Spleen (tissue), 11 donors: ENCODE data around the gene ALDH1A3. TPM values are rescaled to one million over a fixed set of nuclear protein-coding genes. Genes with fewer than 3 reads are reported as not detected.
A peak's percentile ranks its signal among the peaks of the same experiment; 100 is the strongest.

Source experiments
- DNase-seq: peaks from one replicate; pipeline ENCODE4 v3.0.0-alpha.2; 2020
- H3K27ac ChIP-seq, 8 donors: fragments of 200-600 bp; sonication (generic) in 7 of 8; 1 replicate in 4 of 8; 2 replicates in 4 of 8; pipeline versions ENCODE4 v1.5.0 to v1.8.0; 2016 to 2021; ENCODE audit warnings: inconsistent platforms in 4 of 8, mild to moderate bottlenecking in 4 of 8, moderate library complexity in 1 of 8
- H3K27me3 ChIP-seq, 7 donors: fragments of 200-600 bp; sonication (generic) in 6 of 7; replicated peaks in 1 of 7; 1 replicate in 4 of 7; 2 replicates in 3 of 7; pipeline versions ENCODE4 v1.5.0 to v1.8.0; 2016 to 2021; ENCODE audit warnings: inconsistent platforms in 3 of 7, mild to moderate bottlenecking in 1 of 7
- H3K36me3 ChIP-seq, 6 donors: fragments of 200-600 bp; sonication (generic) in 5 of 6; 1 replicate in 4 of 6; 2 replicates in 2 of 6; pipeline versions ENCODE4 v1.5.0 to v1.8.0; 2016 to 2021; ENCODE audit warnings: inconsistent platforms in 2 of 6
- H3K4me1 ChIP-seq, 6 donors: fragments of 200-600 bp; sonication (generic) in 5 of 6; 1 replicate in 3 of 6; 2 replicates in 3 of 6; pipeline versions ENCODE4 v1.5.0 to v1.8.0; 2016 to 2021; ENCODE audit warnings: inconsistent platforms in 3 of 6
- H3K4me3 ChIP-seq, 8 donors: fragments of 200-600 bp; sonication (generic) in 7 of 8; 1 replicate in 4 of 8; 2 replicates in 4 of 8; pipeline versions ENCODE4 v1.5.0 to v1.8.0; 2016 to 2021; ENCODE audit warnings: inconsistent platforms in 4 of 8, mild to moderate bottlenecking in 4 of 8, moderate library complexity in 2 of 8
- H3K9me3 ChIP-seq, 8 donors: fragments of 200-600 bp; sonication (generic) in 7 of 8; 1 replicate in 4 of 8; 2 replicates in 4 of 8; pipeline versions ENCODE4 v1.5.0 to v1.8.0; 2016 to 2021; ENCODE audit warnings: inconsistent platforms in 4 of 8
- POLR2A ChIP-seq, 3 donors: fragments of 450-650 bp; IDR thresholded peaks; one replicate each; pipeline ENCODE4 v1.5.1; 2017; ENCODE audit warnings: antibody characterized with exemption in 3 of 3, mild to moderate bottlenecking in 1 of 3
- POLR2AphosphoS5 ChIP-seq, 3 donors: sonication (generic); formaldehyde crosslinking; IDR thresholded peaks; one replicate each; pipeline ENCODE4 v1.5.1; 2017; ENCODE audit warnings: antibody characterized with exemption in 3 of 3
- WGBS, 5 donors: extraction: QIAGEN DNeasy Blood & Tissue Kit in 3 of 5; methylation state at CpG; one replicate each; pipeline versions ENCODE4 v1.1.5 to v1.1.7; 2013 to 2018; 5-methylcytosine and 5-hydroxymethylcytosine counted together
- intact Hi-C: fragments of 100-400 bp; cut with DNase I; formaldehyde crosslinking; loops from one replicate; pipeline ENCODE4 v1.15.0; 2023; ENCODE audit warnings: low total_unique reads
- polyA plus RNA-seq, 3 donors: library from polyadenylated mRNA; stranded (reverse); fragments of 200-250 nt; gene quantifications; one replicate each; pipeline ENCODE4 v1.2.1, GENCODE V29; 2013
- total RNA-seq, 7 donors: library from RNA; depleted of rRNA in 3 of 7; stranded (reverse); fragments of >200 nt in 3 of 7; fragmentation: NEBNext Ultra II Directional in 4 of 7; extraction: Animal tissue kit (Norgen Biotek cat#: 25700) in 4 of 7; gene quantifications; one replicate each; pipeline versions ENCODE4 v1.1.0 to v1.2.1, GENCODE V29; 2016 to 2021
- TF ChIP-seq, protein P1 (sequence below), 11 experiments: fragments of 200-600 bp in 7 of 11; fragments of 450-650 bp in 4 of 11; sonication (generic) in 4 of 11; IDR thresholded peaks in 8 of 11; conservative IDR thresholded peaks in 3 of 11; 1 replicate in 7 of 11; 2 replicates in 4 of 11; pipeline versions ENCODE4 v1.4.0 to v1.8.0; 2016 to 2021; ENCODE audit warnings: antibody characterized with exemption in 11 of 11, inconsistent platforms in 4 of 11, mild to moderate bottlenecking in 1 of 11
- donor health status: healthy with polysubstance abuse.
- donor health status: DM: no; HTN: no; CAD: no; lungs with moderate emphysema.
- donor health status: DM: no; HTN: no; CAD: no.
- donor health status: Bipolar disorder and iron deficiency.
- donor health status: healthy.
- donor health status: DM: no; HTN: no; CAD: no.
- donor health status: DM: yes; HTN: yes; CAD: no.

ALDH1A3 gene
- total and polyA plus RNA-seq, 10 donors = 0.94 to 22.3 (median 4.6) TPM

DNA sequence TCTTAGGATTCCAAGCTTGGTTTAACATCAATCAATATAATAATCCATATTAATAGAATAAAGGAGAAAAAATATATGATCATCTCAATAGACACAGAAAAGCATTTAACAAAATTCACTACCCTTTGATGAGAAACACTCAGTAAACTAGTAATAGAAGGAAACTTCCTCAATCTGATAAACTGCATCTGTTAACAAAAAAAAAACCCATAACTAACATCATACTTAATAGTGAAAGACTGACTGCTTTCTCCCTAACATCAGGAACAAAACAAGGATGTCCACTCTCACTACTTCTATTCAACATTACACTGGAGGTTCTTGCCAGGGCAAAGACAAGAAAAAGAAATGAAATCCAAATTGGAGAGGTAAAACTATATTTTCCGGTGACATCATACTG, 70.1 kb downstream of the ALDH1A3 start:
- no peak for DNase-seq
- Histone ChIP-seq H3K27ac (peak overlapping the region in 1 of 8 donors; percentile 29), H3K4me1 (peaks cover 0 to 39% (median 14%) of the 10 kb centered on the region in 6 donors), H3K9me3 (no peaks in the 10 kb centered on the region), H3K27me3 (no peaks in the 10 kb centered on the region), H3K36me3 (peaks cover 0 to 5% (median 0%) of the 10 kb centered on the region in 6 donors), H3K4me3 (no peak overlapping the region)
- TF ChIP-seq POLR2AphosphoS5 (IDR thresholded peaks at IDR 0.05) (no peak), POLR2A (IDR thresholded peaks at IDR 0.05) (no peak)
- TF ChIP-seq, protein P1, sequence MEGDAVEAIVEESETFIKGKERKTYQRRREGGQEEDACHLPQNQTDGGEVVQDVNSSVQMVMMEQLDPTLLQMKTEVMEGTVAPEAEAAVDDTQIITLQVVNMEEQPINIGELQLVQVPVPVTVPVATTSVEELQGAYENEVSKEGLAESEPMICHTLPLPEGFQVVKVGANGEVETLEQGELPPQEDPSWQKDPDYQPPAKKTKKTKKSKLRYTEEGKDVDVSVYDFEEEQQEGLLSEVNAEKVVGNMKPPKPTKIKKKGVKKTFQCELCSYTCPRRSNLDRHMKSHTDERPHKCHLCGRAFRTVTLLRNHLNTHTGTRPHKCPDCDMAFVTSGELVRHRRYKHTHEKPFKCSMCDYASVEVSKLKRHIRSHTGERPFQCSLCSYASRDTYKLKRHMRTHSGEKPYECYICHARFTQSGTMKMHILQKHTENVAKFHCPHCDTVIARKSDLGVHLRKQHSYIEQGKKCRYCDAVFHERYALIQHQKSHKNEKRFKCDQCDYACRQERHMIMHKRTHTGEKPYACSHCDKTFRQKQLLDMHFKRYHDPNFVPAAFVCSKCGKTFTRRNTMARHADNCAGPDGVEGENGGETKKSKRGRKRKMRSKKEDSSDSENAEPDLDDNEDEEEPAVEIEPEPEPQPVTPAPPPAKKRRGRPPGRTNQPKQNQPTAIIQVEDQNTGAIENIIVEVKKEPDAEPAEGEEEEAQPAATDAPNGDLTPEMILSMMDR (IDR thresholded peaks at IDR 0.05 in 8 of 11, conservative IDR thresholded peaks at IDR 0.05 in 3 of 11) = no peak
- WGBS, 5 donors = 88 to 100% (median 96%) methylated on average over 1 of the region's 1 CpG
- intact Hi-C loops = no loop called here

DNA sequence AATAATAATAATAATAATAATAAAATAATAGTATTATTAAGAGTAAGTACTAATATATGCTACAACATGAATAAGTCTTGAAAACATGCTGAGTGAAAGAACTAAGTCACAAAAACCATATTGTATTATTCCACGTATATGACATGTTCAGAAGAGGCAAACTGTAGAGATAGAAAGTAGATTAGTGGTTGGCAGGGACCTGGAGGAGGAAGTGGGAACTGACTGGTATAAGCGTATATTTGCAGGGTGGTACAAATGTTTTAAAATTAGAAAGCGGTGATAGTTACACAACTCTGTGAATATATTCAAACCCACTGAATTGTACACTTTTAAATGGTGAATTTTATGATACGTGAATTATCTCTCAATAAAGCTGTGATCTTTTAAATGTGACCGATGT, 72.3 kb downstream of the ALDH1A3 start:
- TF ChIP-seq, protein P1 (IDR thresholded peaks at IDR 0.05 in 8 of 11, conservative IDR thresholded peaks at IDR 0.05 in 3 of 11) = no peak
- TF ChIP-seq POLR2A (IDR thresholded peaks at IDR 0.05) (no peak), POLR2AphosphoS5 (IDR thresholded peaks at IDR 0.05) (no peak)
- Histone ChIP-seq H3K27me3 (peaks cover 0 to 5% (median 0%) of the 10 kb centered on the region in 7 donors), H3K9me3 (no peaks in the 10 kb centered on the region), H3K27ac (no peak overlapping the region), H3K4me1 (peaks cover 0 to 38% (median 15%) of the 10 kb centered on the region in 6 donors), H3K4me3 (no peak overlapping the region), H3K36me3 (peaks cover 0 to 5% (median 0%) of the 10 kb centered on the region in 6 donors)
- intact Hi-C loops = no loop called here
- 55 to 58% (median 56%) methylated on average over 5 of the region's 5 CpGs for WGBS, 5 donors
- DNase-seq = no peak

DNA sequence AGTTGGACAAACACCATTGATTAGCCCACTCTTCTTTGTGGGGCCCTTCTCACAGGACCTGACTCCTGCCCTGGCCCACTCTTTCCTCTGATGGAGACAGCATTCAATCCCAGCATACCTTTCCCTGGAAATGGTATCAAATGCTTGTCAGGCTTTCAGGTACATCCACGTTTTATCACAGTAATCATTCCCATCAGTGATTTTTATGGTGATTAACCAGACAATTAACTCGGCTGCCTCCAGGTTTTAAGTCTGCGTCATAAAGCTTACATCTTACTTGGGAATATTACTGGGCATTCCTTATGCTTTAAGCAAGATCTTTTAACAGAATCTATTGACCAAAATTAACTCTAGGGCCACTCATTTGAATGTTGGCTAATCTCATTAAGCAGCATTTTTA, 72.9 kb downstream of the ALDH1A3 start:
- H3K9me3 ChIP-seq = no peaks in the 10 kb centered on the region
- H3K4me3 ChIP-seq = no peak overlapping the region
- H3K36me3 ChIP-seq = peaks cover 0 to 5% (median 0%) of the 10 kb centered on the region in 6 donors
- no peak for DNase-seq
- 85 to 94% (median 88%) methylated on average over 3 of the region's 3 CpGs for WGBS, 5 donors
- peaks cover 0 to 40% (median 14%) of the 10 kb centered on the region in 6 donors for H3K4me1 ChIP-seq
- no peak overlapping the region for H3K27ac ChIP-seq
- intact Hi-C loops = no loop called here
- TF ChIP-seq, protein P1 (IDR thresholded peaks at IDR 0.05 in 8 of 11, conservative IDR thresholded peaks at IDR 0.05 in 3 of 11) = no peak
- TF ChIP-seq POLR2AphosphoS5 (IDR thresholded peaks at IDR 0.05) (no peak), POLR2A (IDR thresholded peaks at IDR 0.05) (no peak)
- H3K27me3 ChIP-seq = peaks cover 0 to 7% (median 0%) of the 10 kb centered on the region in 7 donors

DNA sequence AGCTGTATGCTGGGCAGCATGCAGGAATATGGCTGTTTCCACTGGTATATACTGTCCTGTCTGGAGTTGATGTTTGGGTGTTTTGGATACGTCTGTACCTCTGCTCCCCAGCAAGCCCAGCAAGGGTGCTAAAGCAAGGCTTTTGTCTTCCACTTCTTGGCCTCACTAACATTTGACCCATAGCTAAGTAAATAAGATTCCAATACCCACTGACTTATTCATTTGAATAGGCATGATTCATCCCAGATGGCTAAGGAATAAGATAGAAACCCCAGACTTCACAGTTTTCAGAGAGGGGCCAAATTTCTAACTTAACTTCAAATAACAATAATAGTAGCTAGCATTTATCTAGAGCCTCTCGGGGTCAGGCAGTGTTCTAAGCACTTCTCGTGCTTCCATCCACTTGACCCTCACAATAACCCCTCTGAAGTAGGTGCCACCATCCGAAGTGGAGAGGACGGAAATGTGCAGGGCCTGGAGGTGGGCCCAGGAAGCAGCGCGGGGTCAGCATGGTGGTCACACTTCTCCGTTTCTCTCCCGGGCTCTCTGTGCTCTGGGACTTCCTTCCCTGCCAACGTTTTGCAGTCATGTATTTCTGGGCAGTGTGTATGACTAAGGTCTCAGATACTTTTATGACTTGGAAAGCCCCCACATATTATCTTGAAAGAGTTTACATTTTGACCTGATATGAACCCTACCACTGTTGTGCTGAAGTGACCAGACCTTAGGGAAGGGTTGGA, 78.9 kb downstream of the ALDH1A3 start:
- TF ChIP-seq POLR2A (IDR thresholded peaks at IDR 0.05) (no peak), POLR2AphosphoS5 (IDR thresholded peaks at IDR 0.05) (no peak)
- TF ChIP-seq, protein P1 (IDR thresholded peaks at IDR 0.05 in 8 of 11, conservative IDR thresholded peaks at IDR 0.05 in 3 of 11) = no peak
- no peak overlapping the region for H3K4me3 ChIP-seq
- no peaks in the 10 kb centered on the region for H3K9me3 ChIP-seq
- H3K4me1 ChIP-seq = peaks cover 6 to 30% (median 20%) of the 10 kb centered on the region in 6 donors
- H3K36me3 ChIP-seq = peaks cover 0 to 6% (median 0%) of the 10 kb centered on the region in 6 donors
- DNase-seq = no peak
- H3K27me3 ChIP-seq = peaks cover 0 to 7% (median 0%) of the 10 kb centered on the region in 7 donors
- 21 to 43% (median 34%) methylated on average over 10 of the region's 10 CpGs for WGBS, 5 donors
- peak overlapping the region in 4 of 8 donors; percentile 31 to 39 (median 33) for H3K27ac ChIP-seq
- intact Hi-C loops = no loop called here
